NCI-H187 (cell line): ENCODE measurements around the gene PLK4.
A peak's percentile ranks its signal among the peaks of the same experiment; 100 is the strongest.
"Not testable (repeated sequence)": the region's sequence is repeated elsewhere in the genome, so short reads cannot be mapped to it uniquely, and the experiment has no call there.

ENCODE experiments used
- DNase-seq, 2 experiments: peaks; one replicate each; lab custom pipeline; 2025; lab: John Stamatoyannopoulos, UW

PLK4 gene

DNA sequence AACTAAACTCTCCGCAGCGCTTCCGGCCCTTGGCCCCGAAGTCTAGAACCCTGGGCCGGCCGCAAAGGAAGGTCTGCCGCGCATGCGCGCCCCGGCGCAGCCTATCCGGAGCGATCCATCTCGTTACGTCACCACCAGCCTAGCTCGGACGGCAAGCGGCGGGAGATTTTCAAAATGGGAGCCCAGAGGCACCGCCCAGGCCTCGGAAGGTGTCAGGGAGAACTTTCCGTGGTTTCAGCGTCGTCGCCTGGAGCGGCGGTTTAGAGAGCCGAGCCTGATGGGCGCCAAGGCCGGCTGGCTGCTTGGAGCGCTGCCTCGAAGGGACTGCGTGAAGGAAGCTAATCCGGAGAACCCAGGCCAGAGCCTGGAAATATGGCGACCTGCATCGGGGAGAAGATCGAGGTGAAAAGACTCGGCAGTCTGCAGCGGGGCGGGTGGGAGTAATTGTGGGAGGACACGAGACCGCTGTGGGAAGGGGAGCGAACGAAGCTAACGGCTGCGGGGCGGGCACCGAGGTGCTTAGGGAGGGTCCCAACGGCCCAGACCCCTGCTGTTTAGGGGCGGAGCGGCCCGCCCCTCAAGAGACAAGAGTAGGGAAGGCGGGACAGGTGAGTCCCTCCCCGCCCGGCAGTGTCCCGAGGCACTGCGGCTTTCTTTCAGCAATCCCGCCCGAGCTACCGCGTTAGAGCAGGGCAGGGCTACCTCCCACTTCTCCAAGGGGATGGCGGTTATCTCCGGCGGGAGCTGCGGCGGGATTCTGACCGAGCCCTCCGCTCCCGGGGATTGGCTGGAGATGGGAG is at the start of gene PLK4:
Gene PLK4, plus strand, starts transcription at position 131 of the 800 bp plus-strand sequence. Its CDS starts 242 bp downstream, at position 373.
- DNase-seq: peak; percentile 80 to 84

DNA sequence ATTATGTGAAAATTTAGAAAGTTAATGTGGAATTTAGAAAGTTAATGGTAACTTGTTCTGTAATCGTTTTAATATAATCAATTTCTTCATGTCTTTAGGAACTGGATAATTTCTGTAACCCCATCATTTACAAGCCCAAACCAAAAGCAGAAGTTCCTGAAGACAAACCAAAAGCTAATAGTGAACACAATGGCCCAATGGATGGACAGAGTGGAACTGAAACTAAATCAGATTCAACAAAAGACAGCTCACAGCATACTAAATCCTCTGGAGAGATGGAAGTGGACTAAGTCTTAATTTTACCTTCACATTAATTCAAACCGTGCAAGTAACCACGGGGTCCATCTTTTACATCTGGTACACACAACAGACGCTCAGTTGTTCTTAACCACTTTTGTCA is 48.1 kb upstream of the PLK4 start:
- no peak for DNase-seq

DNA sequence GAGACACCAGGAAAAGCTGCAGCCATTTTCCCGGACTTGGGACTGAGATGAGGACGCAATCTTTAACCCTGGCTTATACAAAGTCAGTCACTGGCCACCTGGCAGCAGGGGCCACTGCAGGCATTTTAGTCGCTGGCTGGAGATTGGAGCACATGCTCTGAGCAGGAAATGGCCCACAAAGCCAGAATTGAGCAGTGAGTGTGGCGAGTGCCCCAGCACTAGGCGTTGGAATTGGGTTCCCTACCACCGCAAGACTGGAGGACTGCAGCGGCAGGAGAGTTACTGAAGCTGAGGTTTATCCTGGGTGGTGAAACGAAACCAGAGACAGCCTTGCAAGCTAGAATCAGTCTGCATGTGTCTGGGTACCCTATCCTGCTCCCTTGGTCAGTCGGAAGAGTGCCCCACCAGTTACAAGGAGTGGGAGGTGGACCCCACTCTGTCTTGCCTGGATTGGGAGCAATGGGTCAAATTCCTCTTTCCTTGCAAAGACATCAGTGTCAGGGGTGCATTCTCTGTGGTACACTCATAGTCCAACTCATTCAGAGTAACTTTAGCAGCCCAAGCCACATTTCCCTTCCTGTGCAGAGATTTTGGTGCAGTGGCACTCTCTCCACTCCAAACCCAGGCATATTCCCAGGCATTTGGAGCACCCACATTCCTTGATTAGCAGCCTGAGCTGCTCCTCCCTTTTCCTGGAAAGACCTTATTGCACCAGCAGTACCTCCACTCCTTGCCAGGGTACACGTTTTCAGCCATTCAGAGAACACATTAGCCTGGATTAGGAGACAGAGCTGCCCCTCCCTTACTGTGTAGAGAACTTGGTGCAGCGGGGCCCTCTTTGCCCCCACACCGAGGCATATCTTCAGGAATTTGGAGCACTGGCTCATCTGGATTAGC is 36.7 kb upstream of the PLK4 start:
- DNase-seq: no peak

DNA sequence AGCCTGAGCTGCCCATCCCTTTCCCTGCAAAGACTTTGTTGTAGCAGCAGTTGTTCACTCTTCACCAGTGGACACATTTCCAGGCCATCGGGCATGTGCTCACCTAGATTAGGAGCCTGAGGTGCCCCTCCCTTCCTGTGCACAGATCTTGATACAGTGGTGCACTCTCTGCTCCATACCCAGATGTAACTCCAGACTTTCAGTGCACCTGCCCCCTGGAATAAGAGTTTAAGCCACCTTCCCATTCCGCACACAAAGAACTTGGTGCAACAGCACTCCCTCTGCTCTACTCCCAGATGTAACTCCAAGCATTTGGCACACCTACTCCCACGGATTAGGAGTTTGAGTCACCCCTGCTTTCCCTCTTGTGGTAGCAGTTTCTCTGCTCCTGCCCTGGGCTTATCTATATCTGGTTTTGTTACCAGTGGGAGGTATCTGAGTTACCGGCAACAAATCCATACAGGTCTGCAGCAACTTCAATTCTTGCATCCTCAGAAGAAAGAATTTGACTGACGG is 36.0 kb upstream of the PLK4 start:
- no peak for DNase-seq

DNA sequence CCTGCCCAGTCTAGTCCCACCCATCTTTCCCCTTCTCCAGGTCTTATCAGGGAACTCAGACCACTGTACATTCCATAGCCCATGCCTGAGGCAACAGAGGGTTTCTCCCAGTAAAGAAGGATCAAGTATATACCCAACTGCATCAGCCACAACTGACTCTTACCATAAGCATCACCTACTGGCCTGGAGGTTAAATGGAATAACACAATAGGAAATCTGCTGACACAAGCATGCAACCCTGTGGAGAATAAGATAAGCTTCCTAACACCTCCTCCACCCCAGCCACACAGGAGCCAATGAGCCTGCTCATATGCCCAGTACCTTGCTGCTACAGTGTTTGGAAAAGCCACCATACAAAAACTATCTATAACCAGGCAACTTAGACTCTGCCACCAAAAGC is 34.6 kb upstream of the PLK4 start:
- no peak for DNase-seq

DNA sequence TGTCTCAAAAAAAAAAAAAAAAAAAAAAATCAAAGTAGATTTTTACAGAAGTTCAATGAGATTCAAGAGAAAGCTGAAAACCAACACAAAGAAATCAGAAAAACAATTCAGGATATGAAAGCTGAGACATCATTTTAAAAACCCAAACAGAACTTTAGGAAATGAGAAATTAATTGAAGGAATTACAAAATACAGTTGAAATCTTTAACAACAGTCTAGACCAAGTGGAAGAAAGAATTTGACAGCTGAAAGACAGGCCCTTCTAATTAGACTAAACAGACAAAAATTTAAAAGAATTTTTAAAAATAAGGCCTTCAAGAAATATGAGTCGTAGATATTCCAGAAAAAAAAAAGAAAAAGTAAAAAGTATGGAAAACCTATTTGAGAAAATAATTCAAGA is 33.9 kb upstream of the PLK4 start:
- no peak for DNase-seq

DNA sequence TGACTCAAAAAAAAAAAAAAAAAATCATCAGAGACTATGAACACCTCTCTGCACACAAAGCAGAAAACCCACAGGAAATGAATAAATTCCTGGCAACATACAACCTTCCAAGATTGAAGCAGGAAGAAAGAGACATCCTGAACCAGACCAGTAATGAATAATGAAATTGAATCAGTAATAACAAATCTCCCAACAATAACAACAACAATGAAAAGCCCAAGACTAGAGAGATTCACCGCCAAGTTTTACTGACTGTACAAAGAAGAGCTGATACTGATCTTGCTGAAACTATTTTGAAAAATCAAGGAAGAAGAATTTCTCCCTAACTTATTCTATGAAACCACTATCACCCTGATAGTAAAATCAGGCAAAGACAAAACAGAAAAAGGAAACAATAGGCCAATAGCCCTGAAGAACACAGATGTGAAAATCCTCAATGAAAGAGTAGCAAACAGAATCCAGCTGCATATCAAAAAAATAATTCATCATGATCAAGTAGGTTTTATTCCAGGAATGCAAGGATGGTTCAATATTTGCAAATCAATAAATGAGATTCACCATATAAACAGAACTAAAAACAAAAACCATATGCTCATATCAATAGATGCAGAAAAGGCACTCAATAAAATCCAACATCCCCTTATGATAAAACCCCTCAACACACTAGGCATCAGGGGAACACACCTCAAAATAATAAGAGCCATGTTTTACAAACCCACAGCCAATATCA is 31.0 kb upstream of the PLK4 start:
- DNase-seq: no peak

DNA sequence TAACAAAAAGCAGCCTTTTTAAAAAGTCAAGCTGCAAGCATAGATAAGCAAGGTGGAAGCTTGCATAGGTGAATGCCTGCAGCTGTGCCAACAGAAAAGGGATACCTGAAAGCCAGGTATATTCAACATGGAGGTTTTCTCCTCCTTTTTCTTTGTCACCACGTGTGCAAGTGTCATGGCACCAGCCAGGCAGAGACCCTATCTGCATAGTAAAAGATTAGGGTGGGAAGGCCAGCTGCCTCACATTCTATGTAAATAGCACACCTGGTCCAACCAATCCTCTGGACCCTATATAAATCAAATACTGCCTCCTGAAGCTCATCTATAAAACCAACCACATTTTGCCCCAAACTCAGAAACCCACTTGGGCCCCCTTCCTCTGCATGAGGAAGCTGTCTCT is 28.0 kb upstream of the PLK4 start:
- DNase-seq: no peak

DNA sequence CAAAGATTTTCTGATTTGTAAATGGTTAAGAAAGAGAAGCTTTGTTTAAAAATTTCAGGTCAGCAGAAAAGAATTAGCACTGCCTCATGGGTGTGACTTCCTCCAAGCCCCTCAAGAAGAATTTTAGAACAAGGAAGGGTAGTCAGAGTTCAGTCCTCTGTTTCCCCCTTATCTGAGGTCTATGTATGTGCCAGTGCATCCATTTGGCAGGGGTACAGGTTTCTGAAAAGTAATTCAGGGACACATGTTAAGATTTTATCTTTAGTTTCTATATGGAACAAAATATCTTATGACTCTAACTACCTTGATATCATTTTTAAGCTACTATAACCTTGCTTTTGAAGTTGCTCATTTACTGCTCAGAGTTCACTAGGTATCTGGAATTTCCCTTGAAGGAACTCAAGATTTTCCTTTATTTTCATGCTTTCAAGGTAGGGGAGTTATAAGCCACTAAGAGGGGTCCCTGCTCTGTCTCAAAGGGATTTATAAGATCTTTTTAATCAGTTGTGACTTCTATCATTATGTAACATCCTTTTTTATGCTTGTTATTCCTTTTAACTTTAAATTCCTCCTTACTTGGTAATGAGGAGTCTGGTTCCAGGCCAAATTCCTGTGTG is 24.4 kb upstream of the PLK4 start:
- no peak for DNase-seq

DNA sequence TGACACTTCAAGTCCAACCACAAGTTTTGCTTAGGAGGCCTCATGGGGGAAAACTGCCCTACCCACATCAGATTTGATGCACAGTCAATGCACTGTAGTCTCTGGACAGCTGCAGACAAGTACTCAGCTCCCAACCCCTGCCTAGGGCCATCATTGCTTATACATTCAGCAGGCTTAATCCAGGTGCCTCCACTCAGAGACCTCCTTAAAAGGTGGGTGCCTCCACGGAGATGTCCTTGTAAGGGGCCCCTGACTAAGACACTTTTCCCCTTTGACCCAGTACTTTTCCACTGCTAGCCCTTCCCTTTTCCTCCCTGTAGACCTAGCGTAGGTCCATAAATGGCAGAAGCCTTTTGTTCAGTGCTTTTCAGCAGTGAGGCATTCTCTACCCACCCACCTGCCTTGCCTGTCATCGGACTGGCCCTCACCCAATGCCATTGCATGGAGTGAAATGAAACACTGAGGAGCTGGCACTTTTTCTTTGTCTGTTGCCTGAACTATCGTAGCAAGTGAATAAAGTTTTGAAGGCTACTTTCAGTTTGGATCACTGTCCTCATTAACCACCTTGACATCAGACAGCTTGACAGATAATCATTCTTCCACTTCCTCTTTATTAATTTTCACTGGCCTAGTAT is 23.8 kb upstream of the PLK4 start:
- DNase-seq: no peak

DNA sequence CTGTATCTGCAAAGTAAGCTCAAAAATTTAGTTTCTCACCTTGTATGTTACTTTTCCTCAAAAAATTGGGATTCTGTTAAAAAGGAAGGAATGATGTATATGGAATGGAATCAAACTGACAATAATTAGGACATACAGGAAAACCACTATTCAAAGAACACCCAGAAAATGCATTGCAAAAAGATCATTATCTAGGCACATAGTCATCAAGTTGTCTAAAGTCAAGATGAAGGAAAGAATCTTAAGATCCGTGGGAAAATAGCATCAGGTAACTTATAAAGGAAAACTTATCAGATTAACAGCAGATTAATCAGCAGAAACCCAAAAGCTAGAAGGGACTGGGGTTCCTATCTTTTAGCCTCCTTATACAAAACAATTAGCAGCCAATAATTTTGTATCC is 23.1 kb upstream of the PLK4 start:
- DNase-seq: no peak

DNA sequence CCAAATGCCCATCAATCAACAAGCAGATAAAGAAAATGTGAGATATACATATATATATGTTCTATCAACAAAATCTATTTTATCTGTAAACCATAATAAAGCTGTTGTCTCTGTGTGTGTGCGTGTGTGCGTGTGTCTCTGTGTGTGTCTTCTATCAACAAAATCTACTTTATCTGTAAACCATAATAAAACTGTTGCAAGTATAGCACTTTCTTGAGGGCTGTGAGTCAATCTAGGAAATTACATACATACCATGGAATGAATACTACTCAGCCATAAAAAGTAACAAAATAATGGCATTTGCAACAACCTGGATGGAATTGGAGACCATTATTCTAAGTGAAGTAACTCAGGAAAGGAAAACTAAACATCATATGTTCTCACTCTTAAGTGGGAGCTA is 12.5 kb upstream of the PLK4 start:
- no peak for DNase-seq

DNA sequence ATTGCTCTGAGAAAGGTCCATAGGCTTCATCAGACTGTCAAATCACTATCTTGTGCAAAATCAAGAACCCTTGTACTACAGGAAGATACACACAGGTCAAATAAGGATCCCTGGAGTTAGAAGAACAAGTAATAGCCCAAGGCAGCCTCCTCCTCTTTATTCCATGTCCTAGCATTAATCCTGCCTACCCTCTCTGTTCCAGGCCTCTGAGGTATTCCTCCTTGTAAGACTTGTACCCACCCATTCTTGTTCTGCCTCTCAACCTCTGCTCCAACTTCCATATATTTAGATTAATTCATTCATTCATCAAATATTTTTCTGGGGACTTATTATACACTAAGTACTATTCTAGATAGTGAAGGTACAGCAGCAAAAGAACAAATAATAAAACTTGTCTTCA is 10.4 kb upstream of the PLK4 start:
- no peak for DNase-seq

DNA sequence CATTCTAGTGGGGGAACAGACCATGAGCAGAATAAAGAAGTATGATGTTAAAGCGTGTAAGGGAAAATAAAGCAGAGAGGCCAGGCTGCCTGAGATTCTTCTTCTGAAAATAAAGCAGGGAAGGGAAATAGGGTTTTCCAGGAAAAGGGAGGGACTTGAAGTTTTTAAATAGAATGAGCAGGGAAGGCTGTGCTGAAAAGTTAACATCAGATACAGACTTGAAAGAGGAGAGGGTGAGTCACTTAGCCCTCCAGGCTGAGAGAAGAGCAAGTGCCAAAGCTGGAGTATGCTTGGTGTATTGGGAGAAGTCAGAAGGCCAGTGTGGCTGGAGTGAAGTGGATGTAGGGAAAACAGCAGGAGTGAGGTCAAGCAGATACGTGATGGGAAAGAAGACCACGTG is 10.0 kb upstream of the PLK4 start:
- DNase-seq: no peak

DNA sequence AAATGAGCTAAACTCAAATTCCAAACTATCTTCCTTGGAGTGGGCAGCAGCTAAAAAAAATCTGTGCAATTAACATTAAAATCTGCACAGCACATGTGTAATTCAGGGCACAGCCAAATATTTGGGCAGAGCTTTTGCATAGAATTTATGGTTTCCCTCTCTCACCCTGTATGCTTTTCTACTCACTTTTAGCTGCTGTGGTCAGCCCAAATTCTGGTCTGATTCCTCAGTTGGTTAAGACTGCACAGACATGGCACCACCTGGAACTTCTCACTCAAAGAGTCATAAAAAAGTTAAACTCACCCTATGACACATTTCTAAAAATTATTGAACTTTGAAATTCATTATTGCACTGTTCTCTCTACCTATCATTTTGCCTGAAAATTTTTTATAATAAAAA is 4.9 kb upstream of the PLK4 start:
- DNase-seq: no peak

DNA sequence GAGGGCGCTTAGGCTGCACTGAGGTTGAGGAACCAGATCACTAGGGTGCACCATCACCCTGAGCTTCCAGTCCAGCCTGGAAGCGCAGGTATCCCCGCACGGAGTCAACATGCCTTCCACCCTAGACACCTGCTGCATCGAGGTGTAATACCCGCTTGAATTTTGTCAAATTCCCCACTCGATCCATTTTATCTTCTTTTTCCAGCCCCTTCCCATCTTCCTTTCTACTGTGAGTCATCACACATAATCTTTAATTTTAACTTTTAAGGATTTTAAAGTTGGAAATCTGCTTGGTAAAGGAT is 821 bp downstream of the PLK4 start:
- DNase-seq: no peak

DNA sequence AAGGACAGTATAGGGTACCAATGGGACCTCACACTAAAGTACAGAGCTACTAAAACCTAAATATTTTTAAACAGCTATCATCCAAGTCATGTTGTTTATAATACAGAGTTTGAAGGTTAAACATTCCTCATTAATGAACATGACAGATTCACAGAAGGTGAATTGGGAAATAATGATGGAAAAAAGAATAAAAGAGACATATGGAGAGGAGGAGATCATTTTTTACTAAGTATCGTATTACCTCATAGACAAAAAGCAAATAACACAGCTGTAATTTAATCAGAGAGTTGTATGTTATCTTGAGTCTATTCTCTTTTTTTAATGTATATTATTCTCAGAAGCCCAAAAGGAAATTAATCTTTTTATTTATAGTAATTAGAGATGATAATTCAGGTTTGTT is 7.9 kb downstream of the PLK4 start:
- DNase-seq: no peak

DNA sequence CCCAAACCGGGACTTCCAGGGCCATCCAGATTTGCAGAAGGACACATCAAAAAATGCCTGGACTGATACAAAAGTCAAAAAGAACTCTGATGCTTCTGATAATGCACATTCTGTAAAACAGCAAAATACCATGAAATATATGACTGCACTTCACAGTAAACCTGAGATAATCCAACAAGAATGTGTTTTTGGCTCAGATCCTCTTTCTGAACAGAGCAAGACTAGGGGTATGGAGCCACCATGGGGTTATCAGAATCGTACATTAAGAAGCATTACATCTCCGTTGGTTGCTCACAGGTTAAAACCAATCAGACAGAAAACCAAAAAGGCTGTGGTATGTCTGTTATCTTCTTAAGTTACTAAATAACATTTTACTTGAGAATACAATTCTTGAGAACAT is 9.2 kb downstream of the PLK4 start:
- no peak for DNase-seq

DNA sequence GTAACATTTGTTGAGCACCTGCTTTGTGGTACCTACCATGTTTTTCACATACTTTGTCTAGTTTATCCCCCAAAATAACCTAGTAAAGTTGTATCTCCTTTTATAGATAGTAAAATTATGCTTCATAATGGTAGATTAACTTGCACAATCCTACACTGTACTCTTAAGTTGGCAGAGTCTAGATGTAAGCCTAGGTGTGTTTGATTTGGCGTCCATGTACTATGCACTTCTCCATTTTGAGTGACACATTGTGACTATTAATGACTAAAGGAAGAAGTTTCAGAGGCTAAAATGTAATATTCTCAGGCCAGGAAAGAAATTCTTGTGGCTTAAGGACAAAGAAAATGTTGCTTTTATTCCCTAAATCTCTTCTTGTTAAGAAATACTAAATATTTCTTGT is 15.4 kb downstream of the PLK4 start:
- DNase-seq: no peak

DNA sequence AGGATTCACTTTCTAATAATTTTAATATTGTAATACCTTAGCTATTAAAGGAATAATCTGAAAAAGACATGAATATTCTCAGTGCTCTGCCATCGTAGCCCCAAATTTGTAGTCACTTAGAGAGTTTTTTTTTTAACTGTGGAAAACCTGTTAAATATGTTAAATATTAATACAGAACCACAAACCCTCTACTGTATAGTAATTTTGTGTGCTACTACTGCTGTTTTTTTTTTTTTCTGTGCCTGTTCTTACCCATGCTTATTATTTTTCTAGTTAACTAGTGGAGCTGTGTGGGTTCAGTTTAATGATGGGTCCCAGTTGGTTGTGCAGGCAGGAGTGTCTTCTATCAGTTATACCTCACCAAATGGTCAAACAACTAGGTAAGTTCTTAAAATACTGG is 15.8 kb downstream of the PLK4 start:
- no peak for DNase-seq

DNA sequence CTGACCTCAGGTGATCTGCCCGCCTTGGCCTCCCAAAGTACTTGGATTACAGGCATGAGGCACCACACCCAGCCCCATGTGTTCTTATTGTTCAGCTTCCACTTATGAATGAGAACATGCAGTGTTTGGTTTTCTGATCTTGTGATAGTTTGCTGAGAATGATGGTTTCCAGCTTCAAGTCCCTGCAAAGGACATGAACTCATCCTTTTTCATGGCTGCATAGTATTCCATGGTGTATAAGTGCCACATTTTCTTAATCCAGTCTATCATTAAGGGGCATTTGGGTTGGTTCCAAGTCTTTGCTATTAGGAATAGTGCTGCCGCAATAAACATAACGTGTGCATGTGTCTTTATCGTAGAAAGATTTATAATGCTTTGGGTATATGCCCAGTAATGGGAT is 19.0 kb downstream of the PLK4 start:
- not testable (repeated sequence) for DNase-seq

DNA sequence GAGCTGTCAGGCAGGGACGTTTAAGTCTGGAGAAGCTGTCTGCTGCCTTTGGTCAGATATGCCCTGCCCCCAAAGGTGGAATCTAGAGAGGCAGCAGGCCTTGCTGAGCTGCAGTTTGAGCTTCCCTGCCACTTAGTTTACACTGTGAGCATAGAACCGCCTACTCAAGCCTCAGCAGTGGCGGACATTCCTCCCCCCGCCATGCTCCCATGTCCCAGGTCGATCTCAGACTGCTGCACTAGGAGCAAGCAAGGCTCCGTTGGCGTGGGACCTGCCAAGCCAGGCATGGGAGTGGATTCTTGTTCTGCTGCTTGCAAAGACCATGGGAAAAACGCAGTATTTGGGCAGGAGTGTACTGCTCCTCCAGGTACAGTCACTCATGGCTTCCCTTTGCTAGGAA is 24.3 kb downstream of the PLK4 start:
- no peak for DNase-seq
